Keratinocyte (primary cell): ENCODE data around the gene ANKS1A. TPM values are rescaled to one million over a fixed set of nuclear protein-coding genes. Genes with fewer than 3 reads are reported as not detected.

Source experiments
- DNase-seq: peaks from one replicate; pipeline ENCODE4 v3.0.0-alpha.2; 2011; ENCODE audit warnings: low read depth, missing footprints, low spot score
- FAIRE-seq: peaks from 2 replicates; lab custom pipeline; 2011; peaks lifted over from hg19 to GRCh38; lab: Jason Lieb, UNC
- H2AFZ ChIP-seq: 2 replicates; pipeline ENCODE4 v1.6.0; 2012; ENCODE audit warnings: low read length, control low read depth, inconsistent platforms; ENCODE audit not compliant: control insufficient read depth
- H3K27ac ChIP-seq: 2 replicates; pipeline ENCODE4 v1.5.1; 2011; ENCODE audit warnings: low read length; ENCODE audit not compliant: control insufficient read depth, insufficient read depth
- H3K27me3 ChIP-seq: 3 replicates; pipeline ENCODE4 v1.6.0; 2011; ENCODE audit warnings: low read length; ENCODE audit not compliant: control insufficient read depth, insufficient read depth; ENCODE audit errors: extremely low read depth
- H3K36me3 ChIP-seq, 2 experiments: 2 replicates in 1 of 2; 3 replicates in 1 of 2; pipeline ENCODE4 v1.5.1; 2011; ENCODE audit warnings: low read length in 2 of 2, mild to moderate bottlenecking in 1 of 2; ENCODE audit not compliant: control insufficient read depth in 2 of 2, insufficient read depth in 2 of 2; ENCODE audit errors: extremely low read depth in 1 of 2
- H3K4me1 ChIP-seq: 3 replicates; pipeline ENCODE4 v1.5.1; 2011; ENCODE audit warnings: low read length; ENCODE audit not compliant: control insufficient read depth, insufficient read depth; ENCODE audit errors: extremely low read depth
- H3K4me2 ChIP-seq: 3 replicates; pipeline ENCODE4 v1.6.0; 2011; ENCODE audit warnings: low read depth, low read length; ENCODE audit not compliant: control insufficient read depth, insufficient read depth; ENCODE audit errors: extremely low read depth
- H3K4me3 ChIP-seq, 3 experiments: fragments of 200-600 bp in 1 of 3; sonication (generic) in 1 of 3; 2 replicates in 2 of 3; 3 replicates in 1 of 3; pipeline ENCODE4 v1.5.1; 2011 to 2016; ENCODE audit warnings: low read length in 3 of 3, mild to moderate bottlenecking in 3 of 3, control low read depth in 2 of 3, inconsistent platforms in 1 of 3, low read depth in 1 of 3, mixed read lengths in 1 of 3, mixed run types in 1 of 3, moderate library complexity in 1 of 3; ENCODE audit not compliant: control insufficient read depth in 2 of 3, insufficient read depth in 2 of 3; ENCODE audit errors: extremely low read depth in 1 of 3
- H3K79me2 ChIP-seq: 2 replicates; pipeline ENCODE4 v1.6.0; 2012; ENCODE audit warnings: low read length; ENCODE audit not compliant: control insufficient read depth, insufficient read depth
- H3K9ac ChIP-seq: 3 replicates; pipeline ENCODE4 v1.6.0; 2011; ENCODE audit warnings: low read length; ENCODE audit not compliant: control insufficient read depth, insufficient read depth; ENCODE audit errors: extremely low read depth
- H3K9me1 ChIP-seq: 3 replicates; pipeline ENCODE4 v1.6.0; 2011; ENCODE audit warnings: low read length; ENCODE audit not compliant: control insufficient read depth, insufficient read depth; ENCODE audit errors: extremely low read depth
- H3K9me3 ChIP-seq: 2 replicates; pipeline ENCODE4 v1.5.1; 2012; ENCODE audit warnings: low read depth, low read length; ENCODE audit not compliant: control insufficient read depth
- H4K20me1 ChIP-seq: 3 replicates; pipeline ENCODE4 v1.6.0; 2011; ENCODE audit warnings: low read length; ENCODE audit not compliant: control insufficient read depth, insufficient read depth; ENCODE audit errors: extremely low read depth
- EZH2 ChIP-seq: IDR thresholded peaks from one replicate; pipeline ENCODE4 v1.6.1; 2012; ENCODE audit warnings: inconsistent platforms, mild to moderate bottlenecking, low read length, moderate library complexity
- dilution Hi-C: fragments of 300-500 bp; cut with MboI; formaldehyde crosslinking; loops from one replicate; pipeline ENCODE4 v1.7.0; 2020; ENCODE audit warnings: low sequenced_read_pairs; ENCODE audit not compliant: extremely low pct_ligation_motif_present
- polyA plus RNA-seq, 5 experiments: library from polyadenylated mRNA; depleted of rRNA in 3 of 5; stranded (reverse) in 3 of 5; stranded (forward) in 1 of 5; unstranded in 1 of 5; fragments of >200 nt; gene quantifications; 1 replicate in 1 of 5; 2 replicates in 3 of 5; 3 replicates in 1 of 5; pipeline versions ENCODE4 v1.2.1 to v1.2.3, GENCODE V29; 2011 to 2012; ENCODE audit warnings: missing spikeins in 2 of 5, low read depth in 1 of 5, low replicate concordance in 1 of 5
- TF ChIP-seq, protein P1 (sequence below), 3 experiments: IDR thresholded peaks in 1 of 3; conservative IDR thresholded peaks in 1 of 3; optimal IDR thresholded peaks in 1 of 3; 2 replicates in 2 of 3; 3 replicates in 1 of 3; pipeline versions ENCODE3 to v1.5.1; 2011; ENCODE audit warnings: low read length in 3 of 3, mild to moderate bottlenecking in 3 of 3, moderate library complexity in 2 of 3, control low read depth in 1 of 3, inconsistent platforms in 1 of 3; ENCODE audit not compliant: insufficient read depth in 2 of 3; ENCODE audit errors: extremely low read depth in 1 of 3

Gene ANKS1A
- polyA plus RNA-seq, 1 donor (not counting 4 experiments of a cell fraction or from before 2014, with no cell fraction given) = 8.6 TPM

DNA sequence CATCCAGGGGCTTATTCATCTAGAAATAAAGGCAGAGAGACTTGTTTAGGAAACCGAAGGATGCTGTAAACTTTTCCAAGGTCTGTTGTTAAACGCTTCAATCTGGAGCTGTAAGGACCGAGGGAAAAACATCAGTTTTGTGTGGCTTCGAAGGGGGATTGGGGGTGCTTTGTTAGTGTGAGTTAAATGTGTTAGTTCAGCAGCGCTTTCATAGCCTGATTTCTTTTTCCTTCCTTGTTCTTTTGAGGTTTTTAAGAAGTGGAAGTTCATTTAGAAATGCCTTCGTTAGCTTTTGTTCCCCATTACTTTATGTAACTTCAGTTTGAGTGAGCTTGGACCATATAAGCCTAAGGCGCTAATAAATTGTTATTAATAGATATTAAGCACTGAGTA is 1.5 kb downstream of the ANKS1A start:
- no peaks in the 10 kb centered on the region for H3K27me3 ChIP-seq
- no peaks in the 10 kb centered on the region for H3K36me3 ChIP-seq
- TF ChIP-seq, protein P1, sequence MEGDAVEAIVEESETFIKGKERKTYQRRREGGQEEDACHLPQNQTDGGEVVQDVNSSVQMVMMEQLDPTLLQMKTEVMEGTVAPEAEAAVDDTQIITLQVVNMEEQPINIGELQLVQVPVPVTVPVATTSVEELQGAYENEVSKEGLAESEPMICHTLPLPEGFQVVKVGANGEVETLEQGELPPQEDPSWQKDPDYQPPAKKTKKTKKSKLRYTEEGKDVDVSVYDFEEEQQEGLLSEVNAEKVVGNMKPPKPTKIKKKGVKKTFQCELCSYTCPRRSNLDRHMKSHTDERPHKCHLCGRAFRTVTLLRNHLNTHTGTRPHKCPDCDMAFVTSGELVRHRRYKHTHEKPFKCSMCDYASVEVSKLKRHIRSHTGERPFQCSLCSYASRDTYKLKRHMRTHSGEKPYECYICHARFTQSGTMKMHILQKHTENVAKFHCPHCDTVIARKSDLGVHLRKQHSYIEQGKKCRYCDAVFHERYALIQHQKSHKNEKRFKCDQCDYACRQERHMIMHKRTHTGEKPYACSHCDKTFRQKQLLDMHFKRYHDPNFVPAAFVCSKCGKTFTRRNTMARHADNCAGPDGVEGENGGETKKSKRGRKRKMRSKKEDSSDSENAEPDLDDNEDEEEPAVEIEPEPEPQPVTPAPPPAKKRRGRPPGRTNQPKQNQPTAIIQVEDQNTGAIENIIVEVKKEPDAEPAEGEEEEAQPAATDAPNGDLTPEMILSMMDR (optimal IDR thresholded peaks at IDR 0.05 in 1 of 3, IDR thresholded peaks at IDR 0.05 in 1 of 3, conservative IDR thresholded peaks at IDR 0.05 in 1 of 3; ENCODE audit: extremely low read depth in 1 of 3, insufficient read depth in 2 of 3, low read length in 3 of 3) = no peak
- TF ChIP-seq EZH2 = no peak
- no peak for DNase-seq
- no peak overlapping the region for H3K27ac ChIP-seq
- peak overlapping the region; percentile 88 for H3K9ac ChIP-seq
- peaks cover 3% of the 10 kb centered on the region for H3K9me1 ChIP-seq
- peaks cover 9% of the 10 kb centered on the region for H4K20me1 ChIP-seq
- peak overlapping the region; percentile 75 to 100 (median 83) for H3K4me3 ChIP-seq
- H3K4me1 ChIP-seq = peaks cover 27% of the 10 kb centered on the region
- dilution Hi-C loops = no loop called here
- no peak overlapping the region for H2AFZ ChIP-seq
- no peak for FAIRE-seq
- H3K9me3 ChIP-seq = no peaks in the 10 kb centered on the region
- H3K79me2 ChIP-seq = peaks cover 65% of the 10 kb centered on the region
- H3K4me2 ChIP-seq = peak overlapping the region; percentile 96

DNA sequence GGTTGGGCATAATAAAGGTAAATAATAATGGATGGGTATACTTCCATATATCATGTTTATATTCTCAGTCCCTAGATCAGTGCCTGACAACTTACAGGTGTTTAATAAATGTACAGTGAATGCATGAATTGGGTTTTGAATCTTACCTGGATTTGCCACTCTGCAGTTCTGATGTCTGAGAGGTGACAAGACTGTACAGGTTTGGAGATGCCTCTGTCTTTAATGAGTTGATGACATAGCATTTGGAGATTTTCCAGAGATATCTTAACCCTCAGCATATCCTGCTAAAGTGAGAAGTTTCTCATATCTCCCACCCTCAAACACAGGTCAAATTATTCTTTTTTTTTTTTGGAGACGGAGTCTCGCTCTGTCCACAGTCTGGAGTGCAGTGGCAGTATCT is 2.2 kb downstream of the ANKS1A start:
- H3K9me3 ChIP-seq = no peaks in the 10 kb centered on the region
- FAIRE-seq (no peak), DNase-seq (no peak)
- H4K20me1 ChIP-seq = peaks cover 9% of the 10 kb centered on the region
- H3K27me3 ChIP-seq = no peaks in the 10 kb centered on the region
- no peak for TF ChIP-seq EZH2
- TF ChIP-seq, protein P1 (optimal IDR thresholded peaks at IDR 0.05 in 1 of 3, IDR thresholded peaks at IDR 0.05 in 1 of 3, conservative IDR thresholded peaks at IDR 0.05 in 1 of 3; ENCODE audit: extremely low read depth in 1 of 3, insufficient read depth in 2 of 3, low read length in 3 of 3) = no peak
- peak overlapping the region; percentile 96 for H3K4me2 ChIP-seq
- H3K79me2 ChIP-seq = peaks cover 59% of the 10 kb centered on the region
- H3K36me3 ChIP-seq = no peaks in the 10 kb centered on the region
- H3K27ac ChIP-seq = no peak overlapping the region
- peak overlapping the region in 1 of 3 experiments; percentile 100 for H3K4me3 ChIP-seq
- H3K4me1 ChIP-seq = peaks cover 24% of the 10 kb centered on the region
- H3K9me1 ChIP-seq = peaks cover 3% of the 10 kb centered on the region
- no peak overlapping the region for H3K9ac ChIP-seq
- no peak overlapping the region for H2AFZ ChIP-seq
- dilution Hi-C loops = no loop called here
